OCI-LY3 (cell line): ENCODE results near the gene MFSD6.
A peak's percentile ranks its signal among the peaks of the same experiment; 100 is the strongest.

Experiments used
- H2AFZ ChIP-seq: fragments of 200-600, 300-600 bp; shearing (Covaris generic); 2 replicates; pipeline ENCODE4 v1.6.0; 2014; ENCODE audit warnings: antibody characterized with exemption, low read depth, low read length
- H3K27ac ChIP-seq: fragments of 200-600, 300-600 bp; sonication (generic); 2 replicates; pipeline ENCODE4 v1.5.1; 2014; ENCODE audit warnings: mild to moderate bottlenecking, low read length, moderate library complexity, mixed read lengths
- H3K27me3 ChIP-seq: fragments of 200-600, 300-600 bp; sonication (generic); 2 replicates; pipeline ENCODE4 v1.6.1; 2014; ENCODE audit warnings: low read depth, low read length, mixed read lengths
- H3K36me3 ChIP-seq: fragments of 200-600, 300-600 bp; sonication (generic); replicated peaks from 2 replicates; pipeline ENCODE3; 2014; ENCODE audit warnings: low read depth, low read length, mixed read lengths
- H3K4me1 ChIP-seq: fragments of 300-600, 200-600 bp; sonication (generic); 2 replicates; pipeline ENCODE4 v1.6.1; 2014; ENCODE audit warnings: low read length, mixed read lengths
- H3K4me2 ChIP-seq: fragments of 200-600, 300-600 bp; sonication (generic); 2 replicates; pipeline ENCODE4 v1.6.1; 2014; ENCODE audit warnings: low read length, mixed read lengths
- H3K4me3 ChIP-seq: fragments of 300-600, 200-600 bp; sonication (generic); 2 replicates; pipeline ENCODE4 v1.5.1; 2014; ENCODE audit warnings: antibody characterized with exemption, mild to moderate bottlenecking, low read length, moderate library complexity
- H3K79me2 ChIP-seq: fragments of 300-600, 200-600 bp; shearing (Covaris generic); 2 replicates; pipeline ENCODE4 v1.6.1; 2014; ENCODE audit warnings: mild to moderate bottlenecking, low read length, mixed read lengths
- H3K9ac ChIP-seq: fragments of 300-600, 200-600 bp; shearing (Covaris generic); 2 replicates; pipeline ENCODE4 v1.6.0; 2014; ENCODE audit warnings: mild to moderate bottlenecking, low read length, moderate library complexity
- H3K9me3 ChIP-seq: fragments of 200-600, 300-600 bp; shearing (Covaris generic); 2 replicates; pipeline ENCODE4 v1.6.1; 2014; ENCODE audit warnings: low read length, mixed read lengths; ENCODE audit not compliant: insufficient read depth
- H4K20me1 ChIP-seq: fragments of 200-600, 300-600 bp; sonication (generic); 2 replicates; pipeline ENCODE4 v1.6.1; 2016; ENCODE audit warnings: low read length, mixed read lengths; ENCODE audit not compliant: insufficient read depth
- CTCF ChIP-seq: fragments of 200-600, 300-600 bp; sonication (generic); IDR thresholded peaks from 2 replicates; pipeline ENCODE4 v1.5.1; 2014; ENCODE audit warnings: antibody characterized with exemption, low read length, low read depth
- EZH2phosphoT487 ChIP-seq: fragments of 200-600 bp; shearing (Covaris generic); IDR thresholded peaks from 2 replicates; pipeline ENCODE4 v1.6.1; 2018; ENCODE audit warnings: antibody characterized with exemption, mixed run types, low read depth

Gene MFSD6

GRCh38 chr2:190534310-190535120 lies 126.4 kb downstream of the MFSD6 start, which contains the start of gene NEMP2:
TSS of gene NEMP2 (minus strand) at chr2:190534722. CDS start at chr2:190534655, 67 bp downstream.
- Histone ChIP-seq H2AFZ (peak within 1 kb of the TSS; percentile 79), H3K9ac (peak within 1 kb of the TSS; percentile 89), H3K4me1 (peaks cover 24% of the 10 kb centered on the region), H3K36me3 (peaks cover 30% of the 10 kb centered on the region), H3K9me3 (peaks cover 34% of the 10 kb centered on the region; the same call in 1 of the 2 replicates), H3K4me3 (peak within 1 kb of the TSS; percentile 91), H3K27me3 (no peaks in the 10 kb centered on the region), H3K79me2 (peaks cover 38% of the 10 kb centered on the region), H3K4me2 (peak within 1 kb of the TSS; percentile 82), H4K20me1 (no peaks in the 10 kb centered on the region), H3K27ac (peak within 1 kb of the TSS; percentile 81)
- no peak for TF ChIP-seq CTCF
- TF ChIP-seq EZH2phosphoT487: no peak

GRCh38 chr2:190535121-190535439 lies 126.9 kb downstream of the MFSD6 start:
- peak overlapping the region; percentile 89 for H3K9ac ChIP-seq
- H3K4me2 ChIP-seq: peak overlapping the region; percentile 82
- H3K36me3 ChIP-seq: peaks cover 33% of the 10 kb centered on the region
- peak overlapping the region; percentile 91 for H3K4me3 ChIP-seq
- H3K4me1 ChIP-seq: peaks cover 24% of the 10 kb centered on the region
- H3K79me2 ChIP-seq: peaks cover 39% of the 10 kb centered on the region
- H3K27me3 ChIP-seq: no peaks in the 10 kb centered on the region
- peak overlapping the region; percentile 81 for H3K27ac ChIP-seq
- no peak for TF ChIP-seq CTCF
- TF ChIP-seq EZH2phosphoT487: no peak
- peaks cover 37% of the 10 kb centered on the region; the same call in 1 of the 2 replicates for H3K9me3 ChIP-seq
- peak overlapping the region; percentile 79; the same call in 1 of the 2 replicates for H2AFZ ChIP-seq
- H4K20me1 ChIP-seq: no peaks in the 10 kb centered on the region

GRCh38 chr2:190535586-190535985 lies 127.4 kb downstream of the MFSD6 start:
- Histone ChIP-seq H3K36me3 (peaks cover 36% of the 10 kb centered on the region), H3K27me3 (no peaks in the 10 kb centered on the region), H3K27ac (no peak overlapping the region), H3K79me2 (peaks cover 44% of the 10 kb centered on the region), H4K20me1 (no peaks in the 10 kb centered on the region), H3K4me2 (peak overlapping the region; percentile 82), H3K4me1 (peaks cover 24% of the 10 kb centered on the region), H3K4me3 (peak overlapping the region; percentile 91), H3K9me3 (peaks cover 42% of the 10 kb centered on the region; the same call in 1 of the 2 replicates), H3K9ac (peak overlapping the region; percentile 89), H2AFZ (no peak overlapping the region)
- TF ChIP-seq EZH2phosphoT487: no peak
- TF ChIP-seq CTCF: no peak

GRCh38 chr2:190537765-190538164 lies 129.6 kb downstream of the MFSD6 start:
- H3K27ac ChIP-seq: no peak overlapping the region
- no peaks in the 10 kb centered on the region for H3K27me3 ChIP-seq
- no peak for TF ChIP-seq CTCF
- no peak for TF ChIP-seq EZH2phosphoT487
- no peak overlapping the region for H3K4me2 ChIP-seq
- H3K79me2 ChIP-seq: peaks cover 48% of the 10 kb centered on the region
- H3K9me3 ChIP-seq: peaks cover 48% of the 10 kb centered on the region; the same call in 1 of the 2 replicates
- peaks cover 19% of the 10 kb centered on the region for H3K4me1 ChIP-seq
- H3K9ac ChIP-seq: no peak overlapping the region
- no peak overlapping the region for H3K4me3 ChIP-seq
- no peak overlapping the region for H2AFZ ChIP-seq
- no peaks in the 10 kb centered on the region for H4K20me1 ChIP-seq
- H3K36me3 ChIP-seq: peaks cover 37% of the 10 kb centered on the region
